Endodermal cell (in vitro differentiated cells): ENCODE measurements around the gene SYNJ2BP. TPM values are rescaled to one million over a fixed set of nuclear protein-coding genes. Genes with fewer than 3 reads are reported as not detected.
"Not testable (repeated sequence)": the region's sequence is repeated elsewhere in the genome, so short reads cannot be mapped to it uniquely, and the experiment has no call there.

Experiments
- DNase-seq: peaks from one replicate; pipeline ENCODE4 v3.0.0-alpha.2; 2017
- H3K27ac ChIP-seq: 2 replicates; pipeline ENCODE4 v1.5.1; 2013; ENCODE audit warnings: mild to moderate bottlenecking, low read depth, low read length, moderate library complexity
- H3K27me3 ChIP-seq: 2 replicates; pipeline ENCODE4 v1.6.1; 2013; ENCODE audit warnings: mild to moderate bottlenecking, low read length, moderate library complexity; ENCODE audit not compliant: insufficient read depth, control insufficient read depth, poor library complexity, severe bottlenecking
- H3K36me3 ChIP-seq: 2 replicates; pipeline ENCODE4 v1.7.0; 2013; ENCODE audit warnings: mild to moderate bottlenecking, low read length, moderate library complexity; ENCODE audit not compliant: control insufficient read depth, insufficient read depth
- H3K4me1 ChIP-seq: one replicate; pipeline ENCODE4 v1.7.0; 2013; ENCODE audit warnings: low read length; ENCODE audit not compliant: control insufficient read depth, insufficient read depth
- H3K4me3 ChIP-seq: 2 replicates; pipeline ENCODE4 v1.5.1; 2013; ENCODE audit warnings: mild to moderate bottlenecking, low read length, moderate library complexity
- H3K9ac ChIP-seq: 2 replicates; pipeline ENCODE4 v1.6.1; 2013; ENCODE audit warnings: mild to moderate bottlenecking, low read length, moderate library complexity; ENCODE audit not compliant: poor library complexity, severe bottlenecking; ENCODE audit errors: extremely low read depth
- H3K9me3 ChIP-seq: 2 replicates; pipeline ENCODE4 v1.6.1; 2013; ENCODE audit warnings: mild to moderate bottlenecking, low read length, moderate library complexity; ENCODE audit not compliant: control insufficient read depth
- H3K27ac Mint-ChIP-seq: 2 replicates; pipeline ENCODE4 v1.8.0; 2020; ENCODE audit warnings: mixed read lengths
- H3K27me3 Mint-ChIP-seq: 2 replicates; pipeline ENCODE4 v1.8.0; 2021; ENCODE audit warnings: mild to moderate bottlenecking, mixed read lengths; ENCODE audit not compliant: insufficient read depth
- H3K36me3 Mint-ChIP-seq: 2 replicates; pipeline ENCODE4 v1.8.0; 2020; ENCODE audit warnings: low read depth, mixed read lengths
- H3K4me1 Mint-ChIP-seq: 2 replicates; pipeline ENCODE4 v1.8.0; 2020; ENCODE audit warnings: mixed read lengths
- H3K4me3 Mint-ChIP-seq: 2 replicates; pipeline ENCODE4 v1.8.0; 2020; ENCODE audit warnings: mild to moderate bottlenecking, moderate library complexity, mixed read lengths
- H3K9me3 Mint-ChIP-seq: 2 replicates; pipeline ENCODE4 v1.8.0; 2020; ENCODE audit warnings: mild to moderate bottlenecking, mixed read lengths
- CTCF ChIP-seq: fragments of 200-600 bp; sonication (generic); conservative IDR thresholded peaks from 2 replicates; pipeline ENCODE4 v1.5.0; 2021; ENCODE audit warnings: antibody characterized with exemption, mild to moderate bottlenecking
- WGBS, 2 experiments: methylation state at CpG; one replicate each; pipeline versions ENCODE4 v1.1.5 to v1.1.7; 2013; ENCODE audit warnings: missing lambda C conversion rate in 2 of 2, mixed read lengths in 1 of 2; ENCODE audit not compliant: insufficient coverage in 1 of 2, insufficient read length in 1 of 2; 5-methylcytosine and 5-hydroxymethylcytosine counted together
- total RNA-seq, 2 donors: library from RNA; stranded (reverse); fragmentation: NEBNext Ultra II Directional in 1 of 2; extraction: Animal tissue kit (Norgen Biotek cat#: 25700) in 1 of 2; gene quantifications; 2 replicates in 1 of 2; 3 replicates in 1 of 2; pipeline ENCODE4 v1.2.1, GENCODE V29; 2021

The SYNJ2BP gene
- total RNA-seq, 2 donors from 2014 or later = 31.0 to 40.6 TPM

GRCh38 chr14:70416338-70416724, 559 bp downstream of the SYNJ2BP start:
- no peak for TF ChIP-seq CTCF
- Mint-ChIP-seq H3K9me3 (no peaks in the 10 kb centered on the region), H3K4me3 (peak overlapping the region; percentile 92), H3K27ac (peak overlapping the region; percentile 89), H3K4me1 (peaks cover 8% of the 10 kb centered on the region), H3K27me3 (no peaks in the 10 kb centered on the region), H3K36me3 (peaks cover 8% of the 10 kb centered on the region)
- no peaks in the 10 kb centered on the region for H3K9me3 ChIP-seq
- no peaks in the 10 kb centered on the region for H3K4me1 ChIP-seq
- DNase-seq = no peak
- peak overlapping the region; percentile 64 for H3K9ac ChIP-seq
- peaks cover 22% of the 10 kb centered on the region for H3K36me3 ChIP-seq
- H3K27ac ChIP-seq = no peak overlapping the region
- WGBS, 2 experiments = 0 to 6% methylated on average over 6 to 9 of the region's 9 CpGs
- H3K4me3 ChIP-seq = peak overlapping the region; percentile 89
- no peaks in the 10 kb centered on the region for H3K27me3 ChIP-seq

DNA sequence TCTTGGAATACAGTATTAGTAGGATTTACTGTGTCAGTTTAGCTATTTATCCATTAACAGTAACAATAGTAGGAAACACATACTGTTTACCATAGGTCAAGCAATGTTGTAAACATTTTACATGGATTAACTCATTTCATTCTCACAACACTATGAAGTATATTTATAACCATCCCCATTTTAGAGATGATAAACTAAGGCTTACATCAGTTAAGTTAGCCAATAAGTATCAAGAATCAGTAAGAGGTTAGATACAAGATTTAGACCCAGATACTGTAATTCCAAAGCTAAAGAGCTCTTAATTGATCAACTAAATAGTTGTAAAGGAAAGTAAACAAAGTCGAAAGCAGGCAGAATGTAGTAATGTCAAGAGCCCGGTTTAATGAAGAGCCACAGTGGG, 1.1 kb downstream of the SYNJ2BP start:
- Mint-ChIP-seq H3K27me3 (no peaks in the 10 kb centered on the region), H3K4me1 (peaks cover 8% of the 10 kb centered on the region), H3K4me3 (peak overlapping the region; percentile 92), H3K27ac (no peak overlapping the region), H3K9me3 (no peaks in the 10 kb centered on the region), H3K36me3 (peaks cover 8% of the 10 kb centered on the region)
- H3K27me3 ChIP-seq = no peaks in the 10 kb centered on the region
- no peaks in the 10 kb centered on the region for H3K9me3 ChIP-seq
- no peak for TF ChIP-seq CTCF
- peak overlapping the region; percentile 89 for H3K4me3 ChIP-seq
- no peak for DNase-seq
- no peak overlapping the region for H3K9ac ChIP-seq
- peaks cover 27% of the 10 kb centered on the region for H3K36me3 ChIP-seq
- WGBS, 2 experiments = 53% methylated on average over 2 of the region's 2 CpGs; no CpG with 5 or more reads in 1 of the 2 experiments
- H3K4me1 ChIP-seq = no peaks in the 10 kb centered on the region
- no peak overlapping the region for H3K27ac ChIP-seq

DNA sequence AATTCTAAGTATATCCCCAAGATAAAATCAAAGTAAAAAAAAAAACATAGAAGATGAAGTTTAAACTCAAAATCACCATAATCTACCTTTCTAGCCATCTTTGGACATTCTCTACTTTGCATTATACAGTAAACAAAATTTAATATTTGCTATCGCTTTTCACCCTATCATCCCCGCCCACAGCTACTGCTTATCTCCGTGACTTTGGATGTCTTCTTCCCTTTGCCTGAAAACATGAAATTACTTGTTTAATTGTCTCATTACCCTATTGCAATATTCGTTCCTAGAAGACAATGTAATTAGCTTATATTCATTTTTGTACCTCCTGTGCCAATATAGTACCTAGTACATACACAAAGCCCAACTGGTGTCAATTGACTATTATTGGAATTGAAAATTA, 9.3 kb downstream of the SYNJ2BP start:
- H3K4me3 Mint-ChIP-seq = no peak overlapping the region
- no peaks in the 10 kb centered on the region for H3K27me3 ChIP-seq
- peaks cover 9% of the 10 kb centered on the region for H3K4me1 ChIP-seq
- no peak for DNase-seq
- 92 to 95% methylated on average over 4 of the region's 4 CpGs for WGBS, 2 experiments
- no peak overlapping the region for H3K4me3 ChIP-seq
- H3K36me3 Mint-ChIP-seq = peaks cover 47% of the 10 kb centered on the region
- H3K27ac Mint-ChIP-seq = no peak overlapping the region
- peaks cover 15% of the 10 kb centered on the region for H3K9me3 ChIP-seq
- TF ChIP-seq CTCF = no peak
- H3K27ac ChIP-seq = no peak overlapping the region
- H3K27me3 Mint-ChIP-seq = no peaks in the 10 kb centered on the region
- no peak overlapping the region for H3K9ac ChIP-seq
- H3K4me1 Mint-ChIP-seq = peaks cover 19% of the 10 kb centered on the region
- H3K36me3 ChIP-seq = peaks cover 40% of the 10 kb centered on the region
- H3K9me3 Mint-ChIP-seq = peaks cover 11% of the 10 kb centered on the region

DNA sequence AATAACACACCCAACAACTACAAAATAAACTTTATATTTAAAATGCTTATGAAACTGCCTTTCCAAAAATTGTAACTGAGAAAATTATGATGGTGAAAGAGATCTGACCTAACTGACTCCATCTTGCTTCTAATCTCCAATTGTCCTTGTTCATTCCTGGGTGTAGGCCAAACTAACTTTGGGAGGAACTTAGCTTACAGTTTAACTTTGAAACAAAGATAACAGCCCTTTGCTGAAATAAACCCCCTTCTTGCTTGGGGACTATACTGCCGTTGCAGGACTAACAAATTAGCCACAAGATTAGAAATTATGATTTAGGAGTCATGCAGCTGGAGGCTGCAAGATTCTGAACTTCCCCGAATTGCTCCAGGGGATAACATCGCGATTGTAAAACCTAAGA, 10.7 kb downstream of the SYNJ2BP start:
- H3K27me3 ChIP-seq, DNase-seq, H3K9ac ChIP-seq, H3K27me3 Mint-ChIP-seq, H3K27ac Mint-ChIP-seq, H3K4me3 Mint-ChIP-seq, H3K4me3 ChIP-seq, H3K27ac ChIP-seq: not testable (repeated sequence)
- WGBS, 2 experiments = 94 to 100% methylated on average over 4 of the region's 4 CpGs
- peaks cover 11% of the 10 kb centered on the region for H3K9me3 Mint-ChIP-seq
- peaks cover 27% of the 10 kb centered on the region for H3K4me1 Mint-ChIP-seq
- peaks cover 53% of the 10 kb centered on the region for H3K36me3 Mint-ChIP-seq
- Histone ChIP-seq H3K36me3 (peaks cover 39% of the 10 kb centered on the region), H3K4me1 (peaks cover 16% of the 10 kb centered on the region), H3K9me3 (peaks cover 22% of the 10 kb centered on the region)
